MM.1S (cell line): ENCODE measurements around the gene SRPK3.

Experiments used
- DNase-seq: peaks from one replicate; pipeline ENCODE4 v3.0.0-alpha.2; 2015
- H2AFZ ChIP-seq: fragments of 300-600 bp; sonication (generic); 2 replicates; pipeline ENCODE4 v1.6.0; 2016; ENCODE audit warnings: antibody characterized with exemption, low read length
- H3F3A ChIP-seq: fragments of 300-600 bp; sonication (generic); 2 replicates; pipeline ENCODE4 v1.6.1; 2016; ENCODE audit warnings: mild to moderate bottlenecking, antibody characterized with exemption, low read length, moderate library complexity, mixed read lengths; ENCODE audit not compliant: insufficient read depth
- H3K27ac ChIP-seq: fragments of 300-600 bp; sonication (generic); 2 replicates; pipeline ENCODE4 v1.5.1; 2016; ENCODE audit warnings: mild to moderate bottlenecking, low read length
- H3K27me3 ChIP-seq: fragments of 300-600 bp; sonication (generic); replicated peaks from 2 replicates; pipeline ENCODE4 v1.6.0; 2016; ENCODE audit warnings: low read length; ENCODE audit not compliant: insufficient read depth
- H3K36me3 ChIP-seq: fragments of 300-600 bp; sonication (generic); replicated peaks from 2 replicates; pipeline ENCODE4 v1.6.1; 2016; ENCODE audit warnings: mild to moderate bottlenecking, low read length, mixed read lengths; ENCODE audit not compliant: insufficient read depth
- H3K4me1 ChIP-seq: fragments of 300-600 bp; sonication (generic); 2 replicates; pipeline ENCODE4 v1.6.1; 2016; ENCODE audit warnings: low read length, mixed read lengths
- H3K4me2 ChIP-seq: fragments of 300-600 bp; sonication (generic); 2 replicates; pipeline ENCODE4 v1.6.0; 2016; ENCODE audit warnings: low read depth, low read length
- H3K4me3 ChIP-seq: fragments of 300-600 bp; sonication (generic); 2 replicates; pipeline ENCODE4 v1.5.1; 2016; ENCODE audit warnings: low read length, mixed read lengths
- H3K79me2 ChIP-seq: fragments of 300-600 bp; sonication (generic); 2 replicates; pipeline ENCODE4 v1.6.1; 2016; ENCODE audit warnings: mixed run types, low read length, mixed read lengths
- H3K9ac ChIP-seq: fragments of 300-600 bp; sonication (generic); 2 replicates; pipeline ENCODE4 v1.6.1; 2016; ENCODE audit warnings: low read length, mixed read lengths
- H3K9me2 ChIP-seq: fragments of 300-600 bp; sonication (generic); replicated peaks from 2 replicates; pipeline ENCODE4 v1.6.1; 2016; ENCODE audit warnings: mild to moderate bottlenecking, low read length, mixed read lengths; ENCODE audit not compliant: insufficient read depth
- H3K9me3 ChIP-seq: fragments of 300-600 bp; sonication (generic); replicated peaks from 2 replicates; pipeline ENCODE4 v1.6.1; 2016; ENCODE audit warnings: mild to moderate bottlenecking, low read length, mixed read lengths; ENCODE audit not compliant: insufficient read depth
- H4K20me1 ChIP-seq: fragments of 300-600 bp; sonication (generic); 2 replicates; pipeline ENCODE4 v1.6.1; 2016; ENCODE audit warnings: mild to moderate bottlenecking, low read length, moderate library complexity, mixed read lengths; ENCODE audit not compliant: insufficient read depth
- EZH2 ChIP-seq: fragments of 300-600 bp; sonication (generic); optimal IDR thresholded peaks from 2 replicates; pipeline ENCODE3; 2017; ENCODE audit warnings: low read depth, mild to moderate bottlenecking, antibody characterized with exemption, low read length, mixed read lengths
- EZH2phosphoT487 ChIP-seq: fragments of 300-600 bp; sonication (generic); IDR thresholded peaks from 2 replicates; pipeline ENCODE4 v1.6.1; 2018; ENCODE audit warnings: antibody characterized with exemption, low read length
- TF ChIP-seq, protein P1 (sequence below): fragments of 300-600 bp; sonication (generic); IDR thresholded peaks from 2 replicates; pipeline ENCODE4 v1.5.1; 2016; ENCODE audit warnings: antibody characterized with exemption, low read length, mixed read lengths

The SRPK3 gene, protein sequence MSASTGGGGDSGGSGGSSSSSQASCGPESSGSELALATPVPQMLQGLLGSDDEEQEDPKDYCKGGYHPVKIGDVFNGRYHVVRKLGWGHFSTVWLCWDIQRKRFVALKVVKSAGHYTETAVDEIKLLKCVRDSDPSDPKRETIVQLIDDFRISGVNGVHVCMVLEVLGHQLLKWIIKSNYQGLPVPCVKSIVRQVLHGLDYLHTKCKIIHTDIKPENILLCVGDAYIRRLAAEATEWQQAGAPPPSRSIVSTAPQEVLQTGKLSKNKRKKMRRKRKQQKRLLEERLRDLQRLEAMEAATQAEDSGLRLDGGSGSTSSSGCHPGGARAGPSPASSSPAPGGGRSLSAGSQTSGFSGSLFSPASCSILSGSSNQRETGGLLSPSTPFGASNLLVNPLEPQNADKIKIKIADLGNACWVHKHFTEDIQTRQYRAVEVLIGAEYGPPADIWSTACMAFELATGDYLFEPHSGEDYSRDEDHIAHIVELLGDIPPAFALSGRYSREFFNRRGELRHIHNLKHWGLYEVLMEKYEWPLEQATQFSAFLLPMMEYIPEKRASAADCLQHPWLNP

DNA sequence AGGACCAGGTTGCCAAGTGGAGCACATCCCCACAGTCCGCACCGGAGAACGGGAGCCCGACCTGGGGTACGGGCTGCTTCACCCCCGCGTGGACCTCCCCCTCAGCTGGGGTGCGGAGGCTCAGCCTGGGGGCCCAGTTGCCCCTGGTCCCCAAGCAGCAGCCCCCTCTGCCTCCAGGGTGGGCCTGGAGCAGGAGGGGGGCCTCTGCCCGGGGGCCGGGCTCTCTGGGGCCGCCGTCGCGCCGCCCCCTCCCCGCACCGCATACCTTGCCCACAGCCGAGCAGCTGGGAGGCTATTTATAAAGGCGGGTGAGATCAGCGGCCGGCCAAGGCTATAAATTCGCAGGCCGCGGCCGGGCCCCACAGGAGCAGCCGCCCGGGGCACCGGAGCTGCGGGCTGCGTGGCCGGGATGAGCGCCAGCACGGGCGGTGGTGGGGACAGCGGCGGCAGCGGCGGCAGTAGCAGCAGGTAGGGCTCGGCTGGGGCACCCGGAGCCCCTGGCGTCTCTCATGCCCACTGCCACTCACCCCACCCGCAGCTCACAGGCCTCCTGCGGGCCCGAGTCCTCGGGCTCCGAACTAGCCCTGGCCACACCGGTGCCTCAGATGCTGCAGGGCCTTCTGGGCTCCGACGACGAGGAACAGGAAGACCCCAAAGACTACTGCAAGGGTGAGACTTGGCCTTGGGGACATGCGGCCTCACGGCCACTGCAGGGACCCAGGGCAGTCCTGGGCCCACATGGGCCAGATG, at the start of gene SRPK3:
Gene SRPK3 (plus strand): TSS at position 364 of the 750 bp plus-strand sequence. CDS start 46 bp downstream, at position 410.
- Histone ChIP-seq H3K36me3 (no peaks in the 10 kb centered on the region), H3K4me1 (no peaks in the 10 kb centered on the region), H3K4me3 (no peak within 1 kb of the TSS), H3K9me3 (no peaks in the 10 kb centered on the region), H3F3A (no peaks in the 10 kb centered on the region), H3K9ac (no peak within 1 kb of the TSS), H2AFZ (no peak within 1 kb of the TSS), H3K27ac (no peak within 1 kb of the TSS), H3K4me2 (no peak within 1 kb of the TSS), H3K27me3 (peaks cover 3% of the 10 kb centered on the region; the same call in 1 of the 2 replicates), H3K79me2 (no peaks in the 10 kb centered on the region), H3K9me2 (no peaks in the 10 kb centered on the region), H4K20me1 (no peaks in the 10 kb centered on the region)
- DNase-seq, result no peak
- TF ChIP-seq EZH2phosphoT487 (no peak), EZH2 (no peak)
- TF ChIP-seq, protein P1, sequence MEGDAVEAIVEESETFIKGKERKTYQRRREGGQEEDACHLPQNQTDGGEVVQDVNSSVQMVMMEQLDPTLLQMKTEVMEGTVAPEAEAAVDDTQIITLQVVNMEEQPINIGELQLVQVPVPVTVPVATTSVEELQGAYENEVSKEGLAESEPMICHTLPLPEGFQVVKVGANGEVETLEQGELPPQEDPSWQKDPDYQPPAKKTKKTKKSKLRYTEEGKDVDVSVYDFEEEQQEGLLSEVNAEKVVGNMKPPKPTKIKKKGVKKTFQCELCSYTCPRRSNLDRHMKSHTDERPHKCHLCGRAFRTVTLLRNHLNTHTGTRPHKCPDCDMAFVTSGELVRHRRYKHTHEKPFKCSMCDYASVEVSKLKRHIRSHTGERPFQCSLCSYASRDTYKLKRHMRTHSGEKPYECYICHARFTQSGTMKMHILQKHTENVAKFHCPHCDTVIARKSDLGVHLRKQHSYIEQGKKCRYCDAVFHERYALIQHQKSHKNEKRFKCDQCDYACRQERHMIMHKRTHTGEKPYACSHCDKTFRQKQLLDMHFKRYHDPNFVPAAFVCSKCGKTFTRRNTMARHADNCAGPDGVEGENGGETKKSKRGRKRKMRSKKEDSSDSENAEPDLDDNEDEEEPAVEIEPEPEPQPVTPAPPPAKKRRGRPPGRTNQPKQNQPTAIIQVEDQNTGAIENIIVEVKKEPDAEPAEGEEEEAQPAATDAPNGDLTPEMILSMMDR, result no peak

GRCh38 chrX:153731117-153731844, 49.6 kb upstream of the SRPK3 start:
- Histone ChIP-seq H3K27me3 (no peaks in the 10 kb centered on the region), H3K9me2 (no peaks in the 10 kb centered on the region), H3F3A (peaks cover 9% of the 10 kb centered on the region), H3K9ac (peak overlapping the region; percentile 18; the same call in 1 of the 2 replicates), H3K79me2 (peaks cover 3% of the 10 kb centered on the region; the same call in 1 of the 2 replicates), H3K4me3 (peak overlapping the region; percentile 26; the same call in 1 of the 2 replicates), H3K4me2 (peak overlapping the region; percentile 76; the same call in 1 of the 2 replicates), H2AFZ (no peak overlapping the region), H3K27ac (peak overlapping the region; percentile 52; the same call in 1 of the 2 replicates), H3K4me1 (peaks cover 23% of the 10 kb centered on the region), H3K36me3 (no peaks in the 10 kb centered on the region), H3K9me3 (no peaks in the 10 kb centered on the region), H4K20me1 (no peaks in the 10 kb centered on the region)
- no peak for TF ChIP-seq EZH2
- TF ChIP-seq EZH2phosphoT487, result no peak
- TF ChIP-seq, protein P1, result no peak
- peak; percentile 15 for DNase-seq

DNA sequence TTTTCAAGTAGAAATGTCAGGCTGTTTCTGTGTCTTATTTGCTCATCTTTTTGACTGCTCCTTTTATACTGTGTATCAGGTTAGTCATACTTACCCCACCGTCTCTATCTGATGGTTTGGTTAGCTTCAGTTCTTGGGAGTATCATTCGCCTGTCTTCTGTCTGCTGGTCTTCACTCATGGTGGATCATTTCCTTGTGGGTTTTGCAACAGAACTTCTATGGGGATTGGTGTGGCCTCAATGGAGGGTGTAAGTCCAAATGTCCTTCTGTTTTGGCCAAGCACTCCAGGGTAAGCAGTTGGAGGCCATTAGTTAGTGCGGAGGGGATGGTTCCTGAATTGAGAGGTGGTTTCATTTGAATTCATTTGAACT, 49.0 kb upstream of the SRPK3 start:
- H2AFZ ChIP-seq, result no peak overlapping the region
- peak overlapping the region; percentile 76; the same call in 1 of the 2 replicates for H3K4me2 ChIP-seq
- H3K9ac ChIP-seq, result no peak overlapping the region
- H3K4me3 ChIP-seq, result no peak overlapping the region
- H3K9me3 ChIP-seq, result no peaks in the 10 kb centered on the region
- H3K27ac ChIP-seq, result peak overlapping the region; percentile 52; the same call in 1 of the 2 replicates
- no peaks in the 10 kb centered on the region for H3K27me3 ChIP-seq
- H3K36me3 ChIP-seq, result no peaks in the 10 kb centered on the region
- H3K79me2 ChIP-seq, result peaks cover 3% of the 10 kb centered on the region; the same call in 1 of the 2 replicates
- no peak for DNase-seq
- H3K4me1 ChIP-seq, result peaks cover 19% of the 10 kb centered on the region
- no peaks in the 10 kb centered on the region for H3K9me2 ChIP-seq
- no peak for TF ChIP-seq EZH2
- TF ChIP-seq, protein P1, result no peak
- TF ChIP-seq EZH2phosphoT487, result no peak
- peaks cover 9% of the 10 kb centered on the region for H3F3A ChIP-seq
- H4K20me1 ChIP-seq, result no peaks in the 10 kb centered on the region
